Neuron (in vitro differentiated cells): Measurements from ENCODE around the gene MBOAT2.

Experiments
- H2AFZ ChIP-seq: one replicate; pipeline ENCODE4 v1.6.1; 2013; ENCODE audit warnings: low read depth, mild to moderate bottlenecking, inconsistent platforms, low read length, moderate library complexity
- H3K27me3 ChIP-seq: one replicate; pipeline ENCODE4 v1.6.1; 2013; ENCODE audit warnings: low read length; ENCODE audit not compliant: insufficient read depth
- H3K36me3 ChIP-seq: one replicate; pipeline ENCODE4 v1.6.1; 2013; ENCODE audit warnings: low read length; ENCODE audit not compliant: insufficient read depth
- H3K4me1 ChIP-seq: one replicate; pipeline ENCODE4 v1.6.1; 2013; ENCODE audit warnings: low read length; ENCODE audit not compliant: insufficient read depth
- H3K4me3 ChIP-seq: 2 replicates; pipeline ENCODE4 v1.5.1; 2013; ENCODE audit warnings: mild to moderate bottlenecking, low read length, moderate library complexity
- H3K9me3 ChIP-seq: one replicate; pipeline ENCODE4 v1.6.1; 2013; ENCODE audit warnings: low read length

MBOAT2 gene

GRCh38 chr2:8847400-8847799 lies 156.1 kb downstream of the MBOAT2 start:
- Histone ChIP-seq H3K36me3 (no peaks in the 10 kb centered on the region), H3K4me1 (no peaks in the 10 kb centered on the region), H3K27me3 (no peaks in the 10 kb centered on the region), H2AFZ (no peak overlapping the region), H3K4me3 (no peak overlapping the region), H3K9me3 (no peaks in the 10 kb centered on the region)

- no peak overlapping the region for H3K4me3 ChIP-seq
- no peaks in the 10 kb centered on the region for H3K36me3 ChIP-seq
- no peaks in the 10 kb centered on the region for H3K9me3 ChIP-seq
- no peaks in the 10 kb centered on the region for H3K27me3 ChIP-seq
- peaks cover 2% of the 10 kb centered on the region for H3K4me1 ChIP-seq
- H2AFZ ChIP-seq, result no peak overlapping the region
Measured at GRCh38 chr2:8841932-8842331, 161.6 kb downstream of the MBOAT2 start.

- Histone ChIP-seq H3K4me1 (peaks cover 12% of the 10 kb centered on the region), H2AFZ (no peak overlapping the region), H3K36me3 (no peaks in the 10 kb centered on the region), H3K27me3 (no peaks in the 10 kb centered on the region), H3K4me3 (no peak overlapping the region), H3K9me3 (no peaks in the 10 kb centered on the region)
Measured at GRCh38 chr2:8840475-8841091, 162.9 kb downstream of the MBOAT2 start.

- Histone ChIP-seq H2AFZ (no peak overlapping the region), H3K36me3 (no peaks in the 10 kb centered on the region), H3K27me3 (no peaks in the 10 kb centered on the region), H3K4me1 (peaks cover 15% of the 10 kb centered on the region), H3K9me3 (no peaks in the 10 kb centered on the region), H3K4me3 (no peak overlapping the region)
Measured at GRCh38 chr2:8839189-8839965, 164.1 kb downstream of the MBOAT2 start.

GRCh38 chr2:8837795-8838140 lies 165.7 kb downstream of the MBOAT2 start:
- H3K4me3 ChIP-seq, result peak overlapping the region; percentile 26
- no peaks in the 10 kb centered on the region for H3K36me3 ChIP-seq
- no peaks in the 10 kb centered on the region for H3K27me3 ChIP-seq
- H3K9me3 ChIP-seq, result no peaks in the 10 kb centered on the region
- peaks cover 15% of the 10 kb centered on the region for H3K4me1 ChIP-seq
- H2AFZ ChIP-seq, result no peak overlapping the region

GRCh38 chr2:8836971-8837794 lies 166.3 kb downstream of the MBOAT2 start, which contains the start of gene KIDINS220:
Gene KIDINS220 (minus strand): TSS chr2:8837613. CDS start chr2:8827093, 10,520 bp downstream.
- H2AFZ ChIP-seq, result peak within 1 kb of the TSS; percentile 84
- no peaks in the 10 kb centered on the region for H3K27me3 ChIP-seq
- no peaks in the 10 kb centered on the region for H3K36me3 ChIP-seq
- peak within 1 kb of the TSS; percentile 99 for H3K4me3 ChIP-seq
- no peaks in the 10 kb centered on the region for H3K9me3 ChIP-seq
- peaks cover 15% of the 10 kb centered on the region for H3K4me1 ChIP-seq

GRCh38 chr2:8835279-8835678 lies 168.2 kb downstream of the MBOAT2 start:
- Histone ChIP-seq H3K4me1 (peaks cover 29% of the 10 kb centered on the region), H3K4me3 (no peak overlapping the region), H2AFZ (no peak overlapping the region), H3K27me3 (no peaks in the 10 kb centered on the region), H3K9me3 (no peaks in the 10 kb centered on the region), H3K36me3 (no peaks in the 10 kb centered on the region)

- Histone ChIP-seq H3K36me3 (no peaks in the 10 kb centered on the region), H3K4me1 (peaks cover 29% of the 10 kb centered on the region), H3K27me3 (no peaks in the 10 kb centered on the region), H2AFZ (no peak overlapping the region), H3K4me3 (no peak overlapping the region), H3K9me3 (no peaks in the 10 kb centered on the region)
Measured at GRCh38 chr2:8833853-8834252, 169.6 kb downstream of the MBOAT2 start.

- Histone ChIP-seq H3K9me3 (no peaks in the 10 kb centered on the region), H3K36me3 (no peaks in the 10 kb centered on the region), H3K4me3 (no peak overlapping the region), H2AFZ (no peak overlapping the region), H3K27me3 (no peaks in the 10 kb centered on the region), H3K4me1 (peaks cover 26% of the 10 kb centered on the region)
Measured at GRCh38 chr2:8831516-8831915, 172.0 kb downstream of the MBOAT2 start.

- Histone ChIP-seq H3K36me3 (peaks cover 16% of the 10 kb centered on the region), H2AFZ (no peak overlapping the region), H3K4me3 (no peak overlapping the region), H3K4me1 (peaks cover 14% of the 10 kb centered on the region), H3K27me3 (no peaks in the 10 kb centered on the region), H3K9me3 (no peaks in the 10 kb centered on the region)
Measured at GRCh38 chr2:8827729-8828128, 175.8 kb downstream of the MBOAT2 start.

GRCh38 chr2:8822218-8822617 lies 181.3 kb downstream of the MBOAT2 start:
- Histone ChIP-seq H3K4me1 (no peaks in the 10 kb centered on the region), H2AFZ (no peak overlapping the region), H3K36me3 (peaks cover 41% of the 10 kb centered on the region)

GRCh38 chr2:8821276-8822217 lies 181.9 kb downstream of the MBOAT2 start:
- H2AFZ ChIP-seq, result no peak overlapping the region
- no peak overlapping the region for H3K4me3 ChIP-seq
- no peaks in the 10 kb centered on the region for H3K27me3 ChIP-seq
- H3K4me1 ChIP-seq, result no peaks in the 10 kb centered on the region
- H3K9me3 ChIP-seq, result no peaks in the 10 kb centered on the region
- H3K36me3 ChIP-seq, result peaks cover 47% of the 10 kb centered on the region

More at GRCh38 chr2:8822218-8822617, 181.3 kb downstream of the MBOAT2 start:
- Histone ChIP-seq H3K9me3 (no peaks in the 10 kb centered on the region), H3K27me3 (no peaks in the 10 kb centered on the region), H3K4me3 (no peak overlapping the region)
